ENCODE results near the gene CADPS.

The CADPS gene

DNA sequence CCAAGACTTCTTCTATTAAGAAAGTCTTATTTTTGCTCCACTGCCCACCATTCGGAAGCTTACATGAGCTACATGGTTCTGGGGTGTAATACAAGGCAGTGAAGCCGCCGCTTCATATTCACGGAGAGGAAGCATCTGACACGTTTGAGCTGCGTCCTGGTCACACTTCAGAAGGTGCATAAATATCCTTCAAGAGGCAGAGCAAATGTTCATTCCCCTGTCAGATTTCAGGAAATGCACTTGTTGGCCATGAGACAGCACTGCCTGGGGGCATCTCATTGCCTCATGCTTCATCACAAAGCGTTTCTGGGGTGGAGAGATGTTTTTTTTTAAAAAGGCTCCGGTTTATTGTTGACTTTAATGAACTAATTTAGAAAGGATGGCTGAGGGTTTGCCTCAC is 119.9 kb downstream of the CADPS start:
- no peak for DNase-seq (ENCODE audit: low read depth)
- TF ChIP-seq, protein P1, sequence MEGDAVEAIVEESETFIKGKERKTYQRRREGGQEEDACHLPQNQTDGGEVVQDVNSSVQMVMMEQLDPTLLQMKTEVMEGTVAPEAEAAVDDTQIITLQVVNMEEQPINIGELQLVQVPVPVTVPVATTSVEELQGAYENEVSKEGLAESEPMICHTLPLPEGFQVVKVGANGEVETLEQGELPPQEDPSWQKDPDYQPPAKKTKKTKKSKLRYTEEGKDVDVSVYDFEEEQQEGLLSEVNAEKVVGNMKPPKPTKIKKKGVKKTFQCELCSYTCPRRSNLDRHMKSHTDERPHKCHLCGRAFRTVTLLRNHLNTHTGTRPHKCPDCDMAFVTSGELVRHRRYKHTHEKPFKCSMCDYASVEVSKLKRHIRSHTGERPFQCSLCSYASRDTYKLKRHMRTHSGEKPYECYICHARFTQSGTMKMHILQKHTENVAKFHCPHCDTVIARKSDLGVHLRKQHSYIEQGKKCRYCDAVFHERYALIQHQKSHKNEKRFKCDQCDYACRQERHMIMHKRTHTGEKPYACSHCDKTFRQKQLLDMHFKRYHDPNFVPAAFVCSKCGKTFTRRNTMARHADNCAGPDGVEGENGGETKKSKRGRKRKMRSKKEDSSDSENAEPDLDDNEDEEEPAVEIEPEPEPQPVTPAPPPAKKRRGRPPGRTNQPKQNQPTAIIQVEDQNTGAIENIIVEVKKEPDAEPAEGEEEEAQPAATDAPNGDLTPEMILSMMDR (IDR thresholded peaks at IDR 0.05; ENCODE audit: insufficient read depth, low read depth, low read length, missing control alignments) = no peak
- H3K4me3 ChIP-seq (ENCODE audit: low read depth, low read length) = no peak overlapping the region

DNA sequence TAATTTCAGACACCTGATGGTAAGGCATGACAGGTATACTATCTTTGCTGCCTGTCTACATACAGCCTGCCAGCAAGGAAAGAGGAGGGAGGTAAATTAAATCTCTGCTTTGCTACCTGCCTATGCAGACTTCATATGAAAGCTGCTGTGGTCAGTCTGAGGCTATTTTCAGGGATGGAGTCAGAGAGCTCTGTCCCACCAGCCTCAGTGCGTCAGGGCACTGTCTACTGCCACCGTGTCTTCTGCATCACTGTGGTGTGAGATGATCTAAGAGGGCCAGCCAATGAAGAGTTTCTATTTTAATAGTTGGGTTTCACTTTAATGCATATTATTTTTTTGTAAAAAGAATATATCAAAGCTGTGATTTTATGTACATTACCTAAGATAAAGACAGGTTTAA is 125.6 kb downstream of the CADPS start:
- no peak overlapping the region for H3K4me3 ChIP-seq (ENCODE audit: low read depth, low read length)
- TF ChIP-seq, protein P1 (IDR thresholded peaks at IDR 0.05; ENCODE audit: insufficient read depth, low read depth, low read length, missing control alignments) = no peak
- no peak for DNase-seq (ENCODE audit: low read depth)

DNA sequence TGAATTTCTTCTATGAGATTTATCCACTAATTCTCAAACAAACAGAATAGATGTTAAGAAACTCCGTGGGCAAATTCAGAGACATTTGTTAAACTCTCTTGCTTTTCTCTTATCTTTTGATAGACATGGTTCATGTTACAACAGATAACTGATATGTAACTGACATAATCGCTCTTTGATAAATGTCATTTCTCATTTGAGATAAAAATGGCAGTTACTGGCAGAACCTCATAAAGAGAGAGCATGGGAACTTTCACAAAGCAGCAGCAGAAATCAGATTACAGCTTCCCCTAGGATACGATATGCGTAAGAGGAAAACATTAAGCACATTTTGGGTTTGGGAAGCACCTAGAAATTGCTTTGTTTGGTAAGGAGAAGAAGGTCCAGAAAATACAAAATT is 126.1 kb downstream of the CADPS start:
- DNase-seq (ENCODE audit: low read depth) = no peak
- H3K4me3 ChIP-seq (ENCODE audit: low read depth, low read length) = no peak overlapping the region
- TF ChIP-seq, protein P1 (IDR thresholded peaks at IDR 0.05; ENCODE audit: insufficient read depth, low read depth, low read length, missing control alignments) = no peak

DNA sequence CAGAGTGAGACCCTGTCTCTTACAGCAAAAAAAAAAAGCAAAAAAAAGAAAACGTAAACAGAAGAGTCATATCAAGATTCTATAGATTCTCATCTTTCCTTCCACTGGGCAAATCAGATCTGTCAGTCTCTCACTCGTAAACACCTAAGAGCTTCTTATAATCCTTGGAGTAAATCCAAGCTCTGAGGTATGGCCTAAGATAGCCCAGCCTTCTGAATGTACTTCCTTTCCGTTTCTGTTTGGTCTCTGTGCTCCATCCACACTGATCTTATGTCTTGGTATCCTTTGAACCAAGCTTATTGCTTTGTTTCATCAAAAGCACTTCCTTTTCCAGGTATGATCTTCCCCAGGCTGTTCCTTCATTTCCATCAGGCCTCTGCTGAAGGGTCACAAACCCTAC is 137.8 kb downstream of the CADPS start:
- no peak overlapping the region for H3K4me3 ChIP-seq (ENCODE audit: low read depth, low read length)
- TF ChIP-seq, protein P1 (IDR thresholded peaks at IDR 0.05; ENCODE audit: insufficient read depth, low read depth, low read length, missing control alignments) = no peak
- no peak for DNase-seq (ENCODE audit: low read depth)

DNA sequence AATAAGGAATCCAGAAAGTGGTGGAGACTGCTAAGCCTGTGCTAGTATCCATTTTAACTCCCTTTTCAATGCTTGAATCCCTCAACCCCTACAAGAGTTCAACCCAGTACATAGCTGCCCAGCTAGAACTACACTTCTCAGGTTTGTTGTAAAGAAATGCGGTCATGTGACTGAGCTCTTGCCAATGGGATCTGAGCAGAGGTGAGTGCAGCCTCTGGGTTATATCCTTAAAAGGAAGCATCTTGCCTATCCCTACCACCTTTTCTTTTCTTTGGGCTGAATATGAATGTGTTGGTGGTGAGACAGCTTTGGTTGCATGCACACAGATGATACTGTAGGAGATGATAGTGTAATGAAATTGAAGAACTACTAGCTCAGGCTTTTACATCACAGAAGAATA is 139.7 kb downstream of the CADPS start:
- TF ChIP-seq, protein P1 (IDR thresholded peaks at IDR 0.05; ENCODE audit: insufficient read depth, low read depth, low read length, missing control alignments) = no peak
- no peak overlapping the region for H3K4me3 ChIP-seq (ENCODE audit: low read depth, low read length)
- DNase-seq (ENCODE audit: low read depth) = no peak

DNA sequence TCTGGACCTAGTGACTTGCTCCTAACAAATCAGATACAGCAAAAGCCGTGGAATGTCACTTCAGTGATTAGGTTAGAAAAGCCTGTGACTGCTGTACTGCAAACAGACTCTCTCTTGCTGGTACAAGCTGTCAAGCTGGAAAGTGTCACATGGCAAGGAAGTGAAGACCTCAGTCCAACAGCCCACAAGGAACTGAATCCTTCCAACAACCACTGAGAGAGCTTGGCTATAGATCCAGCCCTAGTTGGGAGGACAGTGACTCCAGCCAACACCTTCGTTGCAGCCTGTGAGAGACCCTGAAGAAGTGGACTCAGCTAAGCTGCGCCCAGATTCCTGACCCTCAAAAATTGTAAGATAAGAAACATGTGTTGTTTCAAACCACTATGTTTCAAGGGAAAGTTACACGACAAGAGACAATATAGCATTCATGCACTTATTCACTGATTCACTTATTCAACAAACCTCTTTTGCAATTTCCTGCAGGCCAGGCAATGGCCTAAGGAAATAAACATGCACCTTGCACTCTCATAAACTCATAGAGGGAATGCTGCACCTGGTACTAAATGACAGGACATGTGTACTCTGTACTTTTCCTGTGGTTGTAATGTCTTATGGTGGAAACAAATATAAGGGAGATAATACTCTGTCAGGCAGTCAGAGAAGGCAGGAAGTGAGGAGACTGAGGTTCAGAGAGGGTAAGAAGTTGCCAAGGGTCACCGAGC is 142.9 kb downstream of the CADPS start:
- H3K4me3 ChIP-seq (ENCODE audit: low read depth, low read length) = no peak overlapping the region
- no peak for DNase-seq (ENCODE audit: low read depth)
- TF ChIP-seq, protein P1 (IDR thresholded peaks at IDR 0.05; ENCODE audit: insufficient read depth, low read depth, low read length, missing control alignments) = no peak

DNA sequence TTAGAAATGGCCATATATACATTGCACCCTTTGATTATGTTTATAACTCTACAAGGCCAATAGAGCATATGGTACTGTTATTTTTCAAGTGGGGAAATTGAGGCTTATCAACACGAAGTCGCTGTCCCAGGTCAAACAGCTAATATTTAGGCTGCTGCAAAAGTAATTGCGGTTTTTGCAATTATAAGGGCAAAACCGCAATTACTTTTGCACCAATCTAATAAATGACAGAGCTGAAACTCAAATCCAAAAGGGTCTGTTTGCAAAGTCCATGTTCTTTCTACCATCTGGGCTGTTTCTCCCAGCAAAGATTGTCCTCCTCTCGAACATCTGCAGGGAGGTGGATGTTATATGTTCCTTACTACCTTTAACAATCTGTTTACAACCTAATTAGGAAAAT is 147.2 kb downstream of the CADPS start:
- H3K4me3 ChIP-seq (ENCODE audit: low read depth, low read length) = no peak overlapping the region
- TF ChIP-seq, protein P1 (IDR thresholded peaks at IDR 0.05; ENCODE audit: insufficient read depth, low read depth, low read length, missing control alignments) = no peak
- DNase-seq (ENCODE audit: low read depth) = no peak
